ENCODE data around the gene UMODL1. TPM values are rescaled to one million over a fixed set of nuclear protein-coding genes. Genes with fewer than 3 reads are reported as not detected.

UMODL1 gene
- total RNA-seq, 3 donors from 2014 or later (not counting 1 experiment from before 2014, with no cell fraction given): 0.14 to 0.28 TPM; not detected in 1

- Mint-ChIP-seq H3K27me3 (ENCODE audit: low read depth in 2 of 2) (no peaks in the 10 kb centered on the region), H3K4me1 (no peaks in the 10 kb centered on the region), H3K9me3 (no peaks in the 10 kb centered on the region), H3K36me3 (no peaks in the 10 kb centered on the region), H3K27ac (no peak overlapping the region), H3K4me3 (no peak overlapping the region)
- 83% methylated on average over 8 of the region's 8 CpGs for WGBS (ENCODE audit: insufficient coverage)
- Histone ChIP-seq H3K36me3 (ENCODE audit: control insufficient read depth, insufficient read depth, low read length) (no peaks in the 10 kb centered on the region), H3K9me3 (ENCODE audit: control insufficient read depth, insufficient read depth, low read length) (no peaks in the 10 kb centered on the region), H3K4me3 (ENCODE audit: low read length) (no peak overlapping the region), H3K27ac (ENCODE audit: low read length) (no peak overlapping the region), H3K4me1 (ENCODE audit: control insufficient read depth, insufficient read depth, low read length) (no peaks in the 10 kb centered on the region), H3K27me3 (ENCODE audit: control insufficient read depth, insufficient read depth, low read length) (no peaks in the 10 kb centered on the region)
- no peak for TF ChIP-seq CTCF (IDR thresholded peaks at IDR 0.05)
- intact Hi-C loops (cut with micrococcal nuclease): no loop called here
- DNase-seq (no peak), ATAC-seq (no peak)
Observed at GRCh38 chr21:42133131-42133530, 62.0 kb downstream of the UMODL1 start.

- no peaks in the 10 kb centered on the region for H3K36me3 ChIP-seq (ENCODE audit: control insufficient read depth, insufficient read depth, low read length)
- no peaks in the 10 kb centered on the region for H3K27me3 ChIP-seq (ENCODE audit: control insufficient read depth, insufficient read depth, low read length)
- Mint-ChIP-seq H3K4me3 (no peak overlapping the region), H3K27me3 (ENCODE audit: low read depth in 2 of 2) (peaks cover 0 to 3% of the 10 kb centered on the region in 2 donors), H3K27ac (no peak overlapping the region), H3K9me3 (no peaks in the 10 kb centered on the region), H3K4me1 (no peaks in the 10 kb centered on the region), H3K36me3 (no peaks in the 10 kb centered on the region)
- ATAC-seq (no peak), DNase-seq (no peak)
- H3K4me3 ChIP-seq (ENCODE audit: low read length): no peak overlapping the region
- H3K4me1 ChIP-seq (ENCODE audit: control insufficient read depth, insufficient read depth, low read length): peaks cover under 1% of the 10 kb centered on the region
- 87% methylated on average over 14 of the region's 14 CpGs for WGBS (ENCODE audit: insufficient coverage)
- intact Hi-C loops (cut with micrococcal nuclease): no loop called here
- no peak overlapping the region for H3K27ac ChIP-seq (ENCODE audit: low read length)
- H3K9me3 ChIP-seq (ENCODE audit: control insufficient read depth, insufficient read depth, low read length): no peaks in the 10 kb centered on the region
- TF ChIP-seq CTCF (IDR thresholded peaks at IDR 0.05): no peak
Observed at GRCh38 chr21:42135386-42136052, 64.4 kb downstream of the UMODL1 start.

DNA sequence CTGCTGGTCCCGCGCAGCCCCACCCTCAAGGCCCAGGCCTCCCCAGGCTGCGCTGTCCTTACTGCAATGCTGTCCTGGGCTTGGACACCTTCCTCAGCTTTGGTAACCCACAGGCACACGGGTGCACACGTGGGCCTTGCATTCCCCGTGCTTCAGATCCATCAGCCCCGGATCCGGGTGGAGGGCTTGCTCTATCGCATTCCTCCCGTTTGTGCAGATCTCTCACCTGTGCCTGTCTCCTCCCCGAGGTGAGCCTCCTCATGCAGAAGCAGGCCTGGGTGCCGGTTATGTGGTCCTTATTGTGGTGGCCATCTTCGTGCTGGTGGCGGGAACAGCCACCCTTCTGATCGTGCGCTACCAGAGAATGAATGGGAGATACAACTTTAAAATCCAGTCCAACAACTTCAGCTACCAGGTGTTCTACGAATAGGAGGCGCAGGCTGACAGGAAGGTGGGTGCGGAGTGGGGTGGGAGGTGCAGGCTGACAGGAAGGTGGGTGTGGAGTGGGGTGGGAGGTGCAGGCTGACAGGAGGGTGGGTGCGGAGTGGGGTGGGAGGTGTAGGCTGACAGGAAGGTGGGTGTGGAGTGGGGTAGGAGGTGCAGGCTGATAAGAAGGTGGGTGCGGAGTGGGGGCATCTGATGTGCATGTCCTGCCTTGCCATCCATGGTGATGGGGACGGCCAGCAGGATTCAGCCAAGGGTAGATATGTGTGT, 66.2 kb downstream of the UMODL1 start:
- no peak for DNase-seq

More for the DNA sequence above, 66.2 kb downstream of the UMODL1 start:
- no peaks in the 10 kb centered on the region for H3K36me3 ChIP-seq (ENCODE audit: control insufficient read depth, insufficient read depth, low read length)
- ATAC-seq: no peak
- Mint-ChIP-seq H3K9me3 (no peaks in the 10 kb centered on the region), H3K36me3 (no peaks in the 10 kb centered on the region), H3K4me3 (no peak overlapping the region), H3K27ac (no peak overlapping the region), H3K27me3 (ENCODE audit: low read depth in 2 of 2) (peaks cover 2 to 3% of the 10 kb centered on the region in 2 donors), H3K4me1 (peaks cover 0 to under 1% of the 10 kb centered on the region in 2 donors)
- H3K4me1 ChIP-seq (ENCODE audit: control insufficient read depth, insufficient read depth, low read length): peaks cover 8% of the 10 kb centered on the region
- WGBS (ENCODE audit: insufficient coverage): 80% methylated on average over 22 of the region's 22 CpGs
- no peaks in the 10 kb centered on the region for H3K27me3 ChIP-seq (ENCODE audit: control insufficient read depth, insufficient read depth, low read length)
- TF ChIP-seq CTCF (IDR thresholded peaks at IDR 0.05): no peak
- no peak overlapping the region for H3K27ac ChIP-seq (ENCODE audit: low read length)
- H3K4me3 ChIP-seq (ENCODE audit: low read length): no peak overlapping the region
- intact Hi-C loops (cut with micrococcal nuclease): no loop called here
- H3K9me3 ChIP-seq (ENCODE audit: control insufficient read depth, insufficient read depth, low read length): no peaks in the 10 kb centered on the region
